ENCODE results near the gene MMD2. TPM values are rescaled to one million over a fixed set of nuclear protein-coding genes. Genes with fewer than 3 reads are reported as not detected.

MMD2 gene
- total and polyA plus RNA-seq, 2 experiments from 2014 or later = 0.11 to 0.38 TPM

DNA sequence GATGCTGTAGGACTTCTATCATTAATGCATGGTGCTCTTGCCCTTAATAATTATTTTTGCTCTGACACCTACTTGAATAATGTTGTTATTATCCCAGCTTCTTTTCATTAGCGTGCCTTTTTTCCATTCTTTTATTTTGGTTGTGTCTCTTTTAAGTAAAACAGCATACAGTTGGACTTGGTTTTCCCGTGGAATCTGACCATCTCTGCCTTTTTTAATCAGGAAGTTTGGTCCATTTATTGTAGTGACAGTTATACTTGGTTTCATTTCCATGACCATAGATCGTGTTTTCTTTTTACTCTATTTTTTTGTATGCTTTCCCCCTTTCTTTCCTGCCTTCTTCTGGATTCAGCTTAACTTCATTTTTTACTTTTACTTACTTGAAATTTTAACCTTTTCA is 101.8 kb downstream of the MMD2 start (continued):
- TF ChIP-seq, protein P1, sequence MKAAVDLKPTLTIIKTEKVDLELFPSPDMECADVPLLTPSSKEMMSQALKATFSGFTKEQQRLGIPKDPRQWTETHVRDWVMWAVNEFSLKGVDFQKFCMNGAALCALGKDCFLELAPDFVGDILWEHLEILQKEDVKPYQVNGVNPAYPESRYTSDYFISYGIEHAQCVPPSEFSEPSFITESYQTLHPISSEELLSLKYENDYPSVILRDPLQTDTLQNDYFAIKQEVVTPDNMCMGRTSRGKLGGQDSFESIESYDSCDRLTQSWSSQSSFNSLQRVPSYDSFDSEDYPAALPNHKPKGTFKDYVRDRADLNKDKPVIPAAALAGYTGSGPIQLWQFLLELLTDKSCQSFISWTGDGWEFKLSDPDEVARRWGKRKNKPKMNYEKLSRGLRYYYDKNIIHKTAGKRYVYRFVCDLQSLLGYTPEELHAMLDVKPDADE (IDR thresholded peaks at IDR 0.05) = no peak

DNA sequence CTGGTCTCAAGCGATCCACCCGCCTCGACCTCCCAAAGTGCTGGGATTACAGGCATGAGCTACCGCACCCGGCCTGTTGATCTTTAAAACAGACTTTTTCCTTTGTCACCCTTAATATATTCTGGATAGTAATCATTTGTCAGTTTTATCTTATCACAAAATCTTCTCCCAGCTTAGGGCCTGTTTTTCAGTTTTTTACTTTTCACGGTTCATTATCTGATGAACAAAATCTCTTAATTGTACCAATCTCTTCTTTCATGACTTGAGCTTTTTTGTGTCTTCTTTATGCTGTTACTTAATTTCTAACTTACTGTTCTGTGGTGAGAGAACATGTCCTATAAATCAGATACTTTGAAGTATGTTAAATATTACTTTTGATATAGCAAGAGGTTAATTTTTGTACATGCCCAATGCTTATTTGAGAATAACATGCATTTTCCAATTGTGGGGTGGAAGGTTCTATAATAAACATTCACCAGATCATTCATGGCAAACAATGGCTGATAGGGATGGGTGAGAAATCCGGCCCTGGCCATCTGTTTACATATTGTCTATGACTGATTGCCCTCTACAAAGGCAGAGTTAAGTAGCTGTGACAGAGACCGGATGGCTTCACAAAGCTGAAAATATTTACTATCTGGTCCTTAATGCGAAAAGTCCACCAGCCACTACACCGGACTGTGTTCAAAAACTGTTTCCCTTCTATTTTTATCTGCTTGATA is 102.5 kb downstream of the MMD2 start:
- Histone ChIP-seq H2AFZ (no peak overlapping the region), H3K27ac (ENCODE audit: low read depth) (no peak overlapping the region), H3K4me1 (ENCODE audit: insufficient read depth) (no peaks in the 10 kb centered on the region), H4K20me1 (replicated peaks; ENCODE audit: insufficient read depth) (no peaks in the 10 kb centered on the region; the same call in 1 of the 2 replicates), H3K79me2 (replicated peaks; ENCODE audit: insufficient read depth) (no peaks in the 10 kb centered on the region), H3K9me2 (ENCODE audit: insufficient read depth) (no peaks in the 10 kb centered on the region), H3K36me3 (ENCODE audit: insufficient read depth) (no peaks in the 10 kb centered on the region), H3F3A (replicated peaks; ENCODE audit: low read depth) (no peaks in the 10 kb centered on the region), H3K27me3 (ENCODE audit: insufficient read depth) (peaks cover 9% of the 10 kb centered on the region; the same call in 1 of the 2 replicates), H3K4me3 (no peak overlapping the region), H3K4me2 (no peak overlapping the region)
- ATAC-seq (no peak), DNase-seq (ENCODE audit: low spot score) (no peak)
- H3K4me1 Mint-ChIP-seq = no peaks in the 10 kb centered on the region
- 0 out of 3 replicates have a peak, but pooled peaks cover under 1% of the 10 kb centered on the region for H3K36me3 Mint-ChIP-seq (ENCODE audit: low read depth)
- H3K4me3 Mint-ChIP-seq = no peak overlapping the region
- no peak overlapping the region for H3K27ac Mint-ChIP-seq
- H3K9me3 Mint-ChIP-seq = peaks cover 10% of the 10 kb centered on the region
- peaks cover 4% of the 10 kb centered on the region for H3K27me3 Mint-ChIP-seq (ENCODE audit: insufficient read depth, low read depth, poor library complexity)
- TF ChIP-seq, protein P2, sequence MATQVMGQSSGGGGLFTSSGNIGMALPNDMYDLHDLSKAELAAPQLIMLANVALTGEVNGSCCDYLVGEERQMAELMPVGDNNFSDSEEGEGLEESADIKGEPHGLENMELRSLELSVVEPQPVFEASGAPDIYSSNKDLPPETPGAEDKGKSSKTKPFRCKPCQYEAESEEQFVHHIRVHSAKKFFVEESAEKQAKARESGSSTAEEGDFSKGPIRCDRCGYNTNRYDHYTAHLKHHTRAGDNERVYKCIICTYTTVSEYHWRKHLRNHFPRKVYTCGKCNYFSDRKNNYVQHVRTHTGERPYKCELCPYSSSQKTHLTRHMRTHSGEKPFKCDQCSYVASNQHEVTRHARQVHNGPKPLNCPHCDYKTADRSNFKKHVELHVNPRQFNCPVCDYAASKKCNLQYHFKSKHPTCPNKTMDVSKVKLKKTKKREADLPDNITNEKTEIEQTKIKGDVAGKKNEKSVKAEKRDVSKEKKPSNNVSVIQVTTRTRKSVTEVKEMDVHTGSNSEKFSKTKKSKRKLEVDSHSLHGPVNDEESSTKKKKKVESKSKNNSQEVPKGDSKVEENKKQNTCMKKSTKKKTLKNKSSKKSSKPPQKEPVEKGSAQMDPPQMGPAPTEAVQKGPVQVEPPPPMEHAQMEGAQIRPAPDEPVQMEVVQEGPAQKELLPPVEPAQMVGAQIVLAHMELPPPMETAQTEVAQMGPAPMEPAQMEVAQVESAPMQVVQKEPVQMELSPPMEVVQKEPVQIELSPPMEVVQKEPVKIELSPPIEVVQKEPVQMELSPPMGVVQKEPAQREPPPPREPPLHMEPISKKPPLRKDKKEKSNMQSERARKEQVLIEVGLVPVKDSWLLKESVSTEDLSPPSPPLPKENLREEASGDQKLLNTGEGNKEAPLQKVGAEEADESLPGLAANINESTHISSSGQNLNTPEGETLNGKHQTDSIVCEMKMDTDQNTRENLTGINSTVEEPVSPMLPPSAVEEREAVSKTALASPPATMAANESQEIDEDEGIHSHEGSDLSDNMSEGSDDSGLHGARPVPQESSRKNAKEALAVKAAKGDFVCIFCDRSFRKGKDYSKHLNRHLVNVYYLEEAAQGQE (IDR thresholded peaks at IDR 0.05; ENCODE audit: unreplicated experiment) = no peak
- TF ChIP-seq JUNB (IDR thresholded peaks at IDR 0.05; ENCODE audit: unreplicated experiment) (no peak), POLR2AphosphoS5 (IDR thresholded peaks at IDR 0.05; ENCODE audit: low read depth) (no peak), STAT1 (IDR thresholded peaks at IDR 0.05; ENCODE audit: unreplicated experiment) (no peak), ZNF331 (CRISPR knock-in tag; IDR thresholded peaks at IDR 0.05; ENCODE audit: low read depth) (no peak), CREB1 (CRISPR knock-in tag; IDR thresholded peaks at IDR 0.05; ENCODE audit: low read depth) (no peak), EZH2phosphoT487 (IDR thresholded peaks at IDR 0.05; ENCODE audit: unreplicated experiment) (no peak), ZNF114 (CRISPR knock-in tag; IDR thresholded peaks at IDR 0.05) (no peak), EZH2 (IDR thresholded peaks at IDR 0.05; ENCODE audit: low read depth, unreplicated experiment) (no peak), NANOG (IDR thresholded peaks at IDR 0.05; ENCODE audit: borderline replicate concordance) (no peak)
- TF ChIP-seq, protein P3, sequence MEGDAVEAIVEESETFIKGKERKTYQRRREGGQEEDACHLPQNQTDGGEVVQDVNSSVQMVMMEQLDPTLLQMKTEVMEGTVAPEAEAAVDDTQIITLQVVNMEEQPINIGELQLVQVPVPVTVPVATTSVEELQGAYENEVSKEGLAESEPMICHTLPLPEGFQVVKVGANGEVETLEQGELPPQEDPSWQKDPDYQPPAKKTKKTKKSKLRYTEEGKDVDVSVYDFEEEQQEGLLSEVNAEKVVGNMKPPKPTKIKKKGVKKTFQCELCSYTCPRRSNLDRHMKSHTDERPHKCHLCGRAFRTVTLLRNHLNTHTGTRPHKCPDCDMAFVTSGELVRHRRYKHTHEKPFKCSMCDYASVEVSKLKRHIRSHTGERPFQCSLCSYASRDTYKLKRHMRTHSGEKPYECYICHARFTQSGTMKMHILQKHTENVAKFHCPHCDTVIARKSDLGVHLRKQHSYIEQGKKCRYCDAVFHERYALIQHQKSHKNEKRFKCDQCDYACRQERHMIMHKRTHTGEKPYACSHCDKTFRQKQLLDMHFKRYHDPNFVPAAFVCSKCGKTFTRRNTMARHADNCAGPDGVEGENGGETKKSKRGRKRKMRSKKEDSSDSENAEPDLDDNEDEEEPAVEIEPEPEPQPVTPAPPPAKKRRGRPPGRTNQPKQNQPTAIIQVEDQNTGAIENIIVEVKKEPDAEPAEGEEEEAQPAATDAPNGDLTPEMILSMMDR (conservative IDR thresholded peaks at IDR 0.05; ENCODE audit: low read depth in 2 of 2) = no peak
- TF ChIP-seq, protein P1 (IDR thresholded peaks at IDR 0.05) = no peak

Data from GM23338 (cell line).